Natural killer cell (primary cell): ENCODE measurements around the gene LILRB2. TPM values are rescaled to one million over a fixed set of nuclear protein-coding genes. Genes with fewer than 3 reads are reported as not detected.

Experiments
- ATAC-seq, 3 donors: fragments of 150-1000 bp in 2 of 3; fragments of 200-7000 bp in 1 of 3; cut with Tn5 transposase; 1 replicate in 1 of 3; 2 replicates in 2 of 3; pipeline ENCODE4 v1.10.0; 2021; ENCODE audit warnings: mild to moderate bottlenecking in 2 of 3, moderate library complexity in 2 of 3
- DNase-seq, 2 donors: peaks; one replicate each; pipeline versions ENCODE4 v3.0.0 to v3.0.0-alpha.2; 2013 to 2021; ENCODE audit warnings: mixed read lengths in 1 of 2
- H3K27ac ChIP-seq: one replicate; pipeline ENCODE4 v1.5.1; 2013; ENCODE audit warnings: mild to moderate bottlenecking, low read length
- H3K27me3 ChIP-seq: one replicate; pipeline ENCODE4 v1.6.1; 2013; ENCODE audit warnings: low read length; ENCODE audit not compliant: control insufficient read depth, insufficient read depth
- H3K36me3 ChIP-seq: one replicate; pipeline ENCODE4 v1.6.1; 2013; ENCODE audit warnings: low read length; ENCODE audit not compliant: control insufficient read depth, insufficient read depth
- H3K4me1 ChIP-seq: one replicate; pipeline ENCODE4 v1.6.1; 2013; ENCODE audit warnings: low read length; ENCODE audit not compliant: control insufficient read depth, insufficient read depth
- H3K4me3 ChIP-seq: one replicate; pipeline ENCODE4 v1.5.1; 2013; ENCODE audit warnings: low read length
- H3K9me3 ChIP-seq: one replicate; pipeline ENCODE4 v1.6.1; 2013; ENCODE audit warnings: low read length; ENCODE audit not compliant: control insufficient read depth, insufficient read depth
- H3K27ac Mint-ChIP-seq, 2 donors: one replicate each; pipeline ENCODE4 v1.8.0; 2022; ENCODE audit warnings: mild to moderate bottlenecking in 2 of 2, mixed read lengths in 2 of 2, moderate library complexity in 1 of 2
- H3K27me3 Mint-ChIP-seq, 2 donors: one replicate each; pipeline ENCODE4 v1.8.0; 2022; ENCODE audit warnings: low read depth in 2 of 2, mixed read lengths in 2 of 2
- H3K36me3 Mint-ChIP-seq: one replicate; pipeline ENCODE4 v1.8.0; 2022; ENCODE audit warnings: mixed read lengths
- H3K4me1 Mint-ChIP-seq, 2 donors: one replicate each; pipeline ENCODE4 v1.8.0; 2022; ENCODE audit warnings: mixed read lengths in 2 of 2
- H3K4me3 Mint-ChIP-seq: one replicate; pipeline ENCODE4 v1.8.0; 2022; ENCODE audit warnings: mild to moderate bottlenecking, moderate library complexity, mixed read lengths
- H3K9me3 Mint-ChIP-seq, 2 donors: one replicate each; pipeline ENCODE4 v1.8.0; 2022; ENCODE audit warnings: mixed read lengths in 2 of 2
- WGBS: methylation state at CpG from one replicate; pipeline ENCODE4 v1.1.7; 2013; ENCODE audit warnings: missing lambda C conversion rate; ENCODE audit not compliant: insufficient coverage; 5-methylcytosine and 5-hydroxymethylcytosine counted together
- intact Hi-C: fragments of 100-400 bp; cut with micrococcal nuclease; formaldehyde crosslinking; loops from one replicate; pipeline ENCODE4 v1.14.2; 2022
- total RNA-seq, 4 donors: library from RNA; stranded (reverse); fragments of 120-200 nt in 1 of 4; gene quantifications; one replicate each; pipeline versions ENCODE4 v1.2.3 to v1.2.4, GENCODE V29; 2013 to 2022
- TF ChIP-seq, protein P1 (sequence below): fragments of 200-600 bp; IDR thresholded peaks from one replicate; pipeline ENCODE4 v1.8.0; 2022; ENCODE audit warnings: antibody characterized with exemption

LILRB2 gene
- total RNA-seq, 3 donors from 2014 or later (not counting 1 experiment from before 2014, with no cell fraction given), result 4.6 to 41.4 (median 23.7) TPM

DNA sequence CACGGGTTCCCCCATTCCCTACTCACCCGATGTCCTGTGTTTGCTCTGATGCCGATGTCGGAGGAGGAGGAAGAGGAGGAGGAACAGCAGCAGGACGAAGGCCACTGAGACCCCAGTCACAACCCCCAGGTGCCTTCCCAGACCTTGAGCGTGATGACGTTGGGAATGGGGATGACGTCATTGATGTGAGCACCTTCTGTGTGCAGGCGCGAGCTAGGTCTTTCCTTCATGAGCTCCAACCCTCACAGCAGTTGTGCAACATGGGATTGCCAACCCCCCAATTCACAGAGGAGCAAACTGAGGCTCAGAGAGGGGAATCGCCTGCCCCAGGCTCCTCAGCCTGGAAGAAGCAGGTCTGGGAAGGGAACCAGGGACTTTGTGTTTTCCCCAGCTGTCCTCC is 28.1 kb downstream of the LILRB2 start:
- H3K4me3 Mint-ChIP-seq, result no peak overlapping the region
- no peaks in the 10 kb centered on the region for H3K9me3 ChIP-seq
- H3K9me3 Mint-ChIP-seq, result no peaks in the 10 kb centered on the region
- H3K36me3 ChIP-seq, result no peaks in the 10 kb centered on the region
- intact Hi-C loops, result no loop called here
- H3K4me3 ChIP-seq, result no peak overlapping the region
- DNase-seq (no peak), ATAC-seq (no peak)
- no peaks in the 10 kb centered on the region for H3K27me3 ChIP-seq
- H3K27ac Mint-ChIP-seq, result no peak overlapping the region
- peaks cover 8 to 19% of the 10 kb centered on the region in 2 donors for H3K27me3 Mint-ChIP-seq
- WGBS, result 95% methylated on average over 9 of the region's 11 CpGs
- H3K36me3 Mint-ChIP-seq, result no peaks in the 10 kb centered on the region
- H3K27ac ChIP-seq, result no peak overlapping the region
- TF ChIP-seq, protein P1, sequence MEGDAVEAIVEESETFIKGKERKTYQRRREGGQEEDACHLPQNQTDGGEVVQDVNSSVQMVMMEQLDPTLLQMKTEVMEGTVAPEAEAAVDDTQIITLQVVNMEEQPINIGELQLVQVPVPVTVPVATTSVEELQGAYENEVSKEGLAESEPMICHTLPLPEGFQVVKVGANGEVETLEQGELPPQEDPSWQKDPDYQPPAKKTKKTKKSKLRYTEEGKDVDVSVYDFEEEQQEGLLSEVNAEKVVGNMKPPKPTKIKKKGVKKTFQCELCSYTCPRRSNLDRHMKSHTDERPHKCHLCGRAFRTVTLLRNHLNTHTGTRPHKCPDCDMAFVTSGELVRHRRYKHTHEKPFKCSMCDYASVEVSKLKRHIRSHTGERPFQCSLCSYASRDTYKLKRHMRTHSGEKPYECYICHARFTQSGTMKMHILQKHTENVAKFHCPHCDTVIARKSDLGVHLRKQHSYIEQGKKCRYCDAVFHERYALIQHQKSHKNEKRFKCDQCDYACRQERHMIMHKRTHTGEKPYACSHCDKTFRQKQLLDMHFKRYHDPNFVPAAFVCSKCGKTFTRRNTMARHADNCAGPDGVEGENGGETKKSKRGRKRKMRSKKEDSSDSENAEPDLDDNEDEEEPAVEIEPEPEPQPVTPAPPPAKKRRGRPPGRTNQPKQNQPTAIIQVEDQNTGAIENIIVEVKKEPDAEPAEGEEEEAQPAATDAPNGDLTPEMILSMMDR, result no peak
- H3K4me1 ChIP-seq, result peaks cover 8% of the 10 kb centered on the region
- H3K4me1 Mint-ChIP-seq, result peaks cover 6% of the 10 kb centered on the region in 2 donors

DNA sequence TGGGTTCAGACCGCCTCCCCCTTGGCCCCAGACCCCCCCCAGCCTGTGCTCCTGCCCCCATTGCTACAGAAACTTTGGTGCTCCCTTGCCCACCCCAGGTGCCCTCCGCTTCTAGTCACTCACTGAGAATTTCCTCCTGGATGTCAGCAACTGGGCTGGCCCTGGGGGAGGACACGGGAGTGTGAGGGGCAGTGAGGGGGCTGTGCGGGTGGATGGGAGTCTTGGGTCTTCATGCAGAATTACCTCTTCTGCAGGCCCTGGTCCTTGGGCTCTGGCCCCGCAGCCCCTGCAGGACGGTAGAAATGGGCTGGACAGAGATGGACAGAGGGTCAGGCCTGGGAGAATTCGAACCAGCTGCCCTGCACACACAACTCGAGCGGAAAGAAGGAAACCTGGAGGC is 28.7 kb downstream of the LILRB2 start:
- no peak overlapping the region for H3K4me3 Mint-ChIP-seq
- H3K9me3 ChIP-seq, result no peaks in the 10 kb centered on the region
- no peak overlapping the region for H3K27ac ChIP-seq
- H3K36me3 Mint-ChIP-seq, result no peaks in the 10 kb centered on the region
- intact Hi-C loops, result no loop called here
- no peak overlapping the region for H3K27ac Mint-ChIP-seq
- H3K4me3 ChIP-seq, result no peak overlapping the region
- WGBS, result 86% methylated on average over 9 of the region's 9 CpGs
- TF ChIP-seq, protein P1, result no peak
- H3K36me3 ChIP-seq, result no peaks in the 10 kb centered on the region
- peaks cover 11 to 12% of the 10 kb centered on the region in 2 donors for H3K4me1 Mint-ChIP-seq
- DNase-seq (no peak), ATAC-seq (no peak)
- H3K4me1 ChIP-seq, result peaks cover 14% of the 10 kb centered on the region
- H3K27me3 Mint-ChIP-seq, result peaks cover 9 to 19% of the 10 kb centered on the region in 2 donors
- no peaks in the 10 kb centered on the region for H3K9me3 Mint-ChIP-seq
- H3K27me3 ChIP-seq, result no peaks in the 10 kb centered on the region

GRCh38 chr19:54248016-54248601 is 32.8 kb downstream of the LILRB2 start:
- Mint-ChIP-seq H3K4me1 (peaks cover 11 to 12% of the 10 kb centered on the region in 2 donors), H3K36me3 (no peaks in the 10 kb centered on the region), H3K27ac (peak overlapping the region; percentile 7 to 58), H3K4me3 (peak overlapping the region; percentile 45), H3K9me3 (no peaks in the 10 kb centered on the region), H3K27me3 (peaks cover 6 to 13% of the 10 kb centered on the region in 2 donors)
- ATAC-seq (peak; percentile 77 to 86 (median 84)), DNase-seq (peak in 1 of 2 donors; percentile 32)
- H3K27me3 ChIP-seq, result no peaks in the 10 kb centered on the region
- H3K4me1 ChIP-seq, result peaks cover 17% of the 10 kb centered on the region
- WGBS, result 25% methylated on average over 8 of the region's 8 CpGs
- TF ChIP-seq, protein P1, result no peak
- intact Hi-C loops, result no loop called here
- H3K36me3 ChIP-seq, result no peaks in the 10 kb centered on the region
- no peak overlapping the region for H3K4me3 ChIP-seq
- no peak overlapping the region for H3K27ac ChIP-seq
- no peaks in the 10 kb centered on the region for H3K9me3 ChIP-seq
